ENCODE measurements around the gene NTMT1.
A peak's percentile ranks its signal among the peaks of the same experiment; 100 is the strongest.

Gene NTMT1

GRCh38 chr9:129667378-129667777 is 41.4 kb downstream of the NTMT1 start:
- peak overlapping the region; percentile 96 for H2BK15ac ChIP-seq (ENCODE audit: low read length)
- peak overlapping the region; percentile 10 for H3K4ac ChIP-seq (ENCODE audit: low read length)
- peak overlapping the region; percentile 98 for H2BK120ac ChIP-seq (ENCODE audit: low read depth, low read length)
- WGBS, 2 donors (ENCODE audit: extremely low coverage in 2 of 2, insufficient read length in 2 of 2, insufficient replicate concordance in 1 of 2), result no CpG with 5 or more reads among the region's 11 CpGs
- H3K4me2 ChIP-seq (ENCODE audit: insufficient read depth, low read length, poor library complexity, severe bottlenecking), result no peak overlapping the region
- H2AK5ac ChIP-seq (ENCODE audit: low read depth, low read length), result peak overlapping the region; percentile 99
- no peak overlapping the region for H3K23ac ChIP-seq (ENCODE audit: low read depth, low read length, poor library complexity)
- no peak overlapping the region for H3K27ac ChIP-seq (replicated peaks; ENCODE audit: low read length)
- no peaks in the 10 kb centered on the region for H3K36me3 ChIP-seq (replicated peaks in 1 of 2; ENCODE audit: control insufficient read depth in 2 of 2, insufficient read depth in 2 of 2, low read length in 2 of 2)
- H3K14ac ChIP-seq (ENCODE audit: low read length), result peak overlapping the region; percentile 63
- H4K8ac ChIP-seq (ENCODE audit: low read depth, low read length), result no peak overlapping the region
- H3K79me1 ChIP-seq (ENCODE audit: low read depth, low read length), result no peaks in the 10 kb centered on the region
- H3K18ac ChIP-seq (ENCODE audit: low read length), result peak overlapping the region; percentile 95
- H3K9me3 ChIP-seq (replicated peaks in 1 of 2; ENCODE audit: control insufficient read depth in 2 of 2, insufficient read depth in 1 of 2, low read depth in 1 of 2, low read length in 2 of 2), result no peaks in the 10 kb centered on the region
- peaks cover 7 to 18% of the 10 kb centered on the region in 2 donors for H3K4me1 ChIP-seq (ENCODE audit: control insufficient read depth in 2 of 2, insufficient read depth in 1 of 2, low read depth in 1 of 2, low read length in 2 of 2)
- H2BK12ac ChIP-seq (ENCODE audit: low read length), result peak overlapping the region; percentile 95
- DNase-seq (ENCODE audit: low spot score), result no peak
- peaks cover 0 to 80% (median 24%) of the 10 kb centered on the region in 3 experiments for H3K27me3 ChIP-seq (ENCODE audit: control insufficient read depth in 3 of 3, insufficient read depth in 3 of 3, low read depth in 1 of 3, low read length in 3 of 3)
- H2AFZ ChIP-seq (ENCODE audit: low read length), result no peak overlapping the region
- H3K9ac ChIP-seq (ENCODE audit: low read depth, low read length, poor library complexity), result peak overlapping the region; percentile 86
- peak overlapping the region; percentile 61 for H2BK5ac ChIP-seq (ENCODE audit: low read length)
- H3K4me3 ChIP-seq (ENCODE audit: low read length in 2 of 2), result no peak overlapping the region
- H4K91ac ChIP-seq (ENCODE audit: low read depth, low read length, poor library complexity), result no peak overlapping the region

- Histone ChIP-seq H3K36me3 (replicated peaks in 1 of 2; ENCODE audit: control insufficient read depth in 2 of 2, insufficient read depth in 2 of 2, low read length in 2 of 2) (no peaks in the 10 kb centered on the region), H3K27me3 (ENCODE audit: control insufficient read depth in 3 of 3, insufficient read depth in 3 of 3, low read depth in 1 of 3, low read length in 3 of 3) (peaks cover 0 to 80% (median 24%) of the 10 kb centered on the region in 3 experiments), H3K4me3 (ENCODE audit: low read length in 2 of 2) (no peak overlapping the region), H4K91ac (ENCODE audit: low read depth, low read length, poor library complexity) (no peak overlapping the region), H3K9me3 (replicated peaks in 1 of 2; ENCODE audit: control insufficient read depth in 2 of 2, insufficient read depth in 1 of 2, low read depth in 1 of 2, low read length in 2 of 2) (no peaks in the 10 kb centered on the region), H2BK15ac (ENCODE audit: low read length) (peak overlapping the region; percentile 96), H3K18ac (ENCODE audit: low read length) (peak overlapping the region; percentile 95), H2AFZ (ENCODE audit: low read length) (no peak overlapping the region), H3K4me1 (ENCODE audit: control insufficient read depth in 2 of 2, insufficient read depth in 1 of 2, low read depth in 1 of 2, low read length in 2 of 2) (peaks cover 7 to 18% of the 10 kb centered on the region in 2 donors), H4K8ac (ENCODE audit: low read depth, low read length) (no peak overlapping the region), H3K27ac (replicated peaks; ENCODE audit: low read length) (no peak overlapping the region), H3K9ac (ENCODE audit: low read depth, low read length, poor library complexity) (no peak overlapping the region), H2BK5ac (ENCODE audit: low read length) (no peak overlapping the region), H3K4me2 (ENCODE audit: insufficient read depth, low read length, poor library complexity, severe bottlenecking) (no peak overlapping the region), H3K79me1 (ENCODE audit: low read depth, low read length) (no peaks in the 10 kb centered on the region), H2BK12ac (ENCODE audit: low read length) (peak overlapping the region; percentile 81), H3K23ac (ENCODE audit: low read depth, low read length, poor library complexity) (no peak overlapping the region), H2BK120ac (ENCODE audit: low read depth, low read length) (peak overlapping the region; percentile 98), H3K4ac (ENCODE audit: low read length) (peak overlapping the region; percentile 10), H2AK5ac (ENCODE audit: low read depth, low read length) (peak overlapping the region; percentile 79), H3K14ac (ENCODE audit: low read length) (peak overlapping the region; percentile 95)
- no peak for DNase-seq (ENCODE audit: low spot score)
- WGBS, 2 donors (ENCODE audit: extremely low coverage in 2 of 2, insufficient read length in 2 of 2, insufficient replicate concordance in 1 of 2), result no CpG with 5 or more reads among the region's 9 CpGs
Observed at GRCh38 chr9:129667850-129668249, 41.9 kb downstream of the NTMT1 start.

- Histone ChIP-seq H3K9ac (ENCODE audit: low read depth, low read length, poor library complexity) (no peak overlapping the region), H3K14ac (ENCODE audit: low read length) (no peak overlapping the region), H4K8ac (ENCODE audit: low read depth, low read length) (no peak overlapping the region), H2BK120ac (ENCODE audit: low read depth, low read length) (no peak overlapping the region), H3K23ac (ENCODE audit: low read depth, low read length, poor library complexity) (no peak overlapping the region), H3K18ac (ENCODE audit: low read length) (no peak overlapping the region), H2BK5ac (ENCODE audit: low read length) (no peak overlapping the region), H3K4me2 (ENCODE audit: insufficient read depth, low read length, poor library complexity, severe bottlenecking) (no peak overlapping the region), H2AFZ (ENCODE audit: low read length) (peak overlapping the region; percentile 29), H3K79me1 (ENCODE audit: low read depth, low read length) (no peaks in the 10 kb centered on the region), H3K4me3 (ENCODE audit: low read length in 2 of 2) (no peak overlapping the region), H4K91ac (ENCODE audit: low read depth, low read length, poor library complexity) (no peak overlapping the region), H3K4me1 (ENCODE audit: control insufficient read depth in 2 of 2, insufficient read depth in 1 of 2, low read depth in 1 of 2, low read length in 2 of 2) (peaks cover 7 to 18% of the 10 kb centered on the region in 2 donors), H2BK15ac (ENCODE audit: low read length) (no peak overlapping the region), H3K27ac (replicated peaks; ENCODE audit: low read length) (no peak overlapping the region), H2AK5ac (ENCODE audit: low read depth, low read length) (no peak overlapping the region), H3K4ac (ENCODE audit: low read length) (no peak overlapping the region), H3K27me3 (ENCODE audit: control insufficient read depth in 3 of 3, insufficient read depth in 3 of 3, low read depth in 1 of 3, low read length in 3 of 3) (peaks cover 0 to 80% (median 15%) of the 10 kb centered on the region in 3 experiments), H2BK12ac (ENCODE audit: low read length) (no peak overlapping the region), H3K36me3 (replicated peaks in 1 of 2; ENCODE audit: control insufficient read depth in 2 of 2, insufficient read depth in 2 of 2, low read length in 2 of 2) (no peaks in the 10 kb centered on the region), H3K9me3 (replicated peaks in 1 of 2; ENCODE audit: control insufficient read depth in 2 of 2, insufficient read depth in 1 of 2, low read depth in 1 of 2, low read length in 2 of 2) (no peaks in the 10 kb centered on the region)
- no peak for DNase-seq (ENCODE audit: low spot score)
- WGBS, 2 donors (ENCODE audit: extremely low coverage in 2 of 2, insufficient read length in 2 of 2, insufficient replicate concordance in 1 of 2), result no CpG with 5 or more reads among the region's 17 CpGs
Observed at GRCh38 chr9:129669141-129669718, 43.3 kb downstream of the NTMT1 start.

GRCh38 chr9:129669946-129670345 is 44.0 kb downstream of the NTMT1 start:
- Histone ChIP-seq H2BK120ac (ENCODE audit: low read depth, low read length) (no peak overlapping the region), H2AFZ (ENCODE audit: low read length) (no peak overlapping the region), H2BK15ac (ENCODE audit: low read length) (no peak overlapping the region), H2BK12ac (ENCODE audit: low read length) (no peak overlapping the region), H3K36me3 (replicated peaks in 1 of 2; ENCODE audit: control insufficient read depth in 2 of 2, insufficient read depth in 2 of 2, low read length in 2 of 2) (no peaks in the 10 kb centered on the region), H3K27ac (replicated peaks; ENCODE audit: low read length) (no peak overlapping the region), H2BK5ac (ENCODE audit: low read length) (no peak overlapping the region), H4K8ac (ENCODE audit: low read depth, low read length) (no peak overlapping the region), H3K27me3 (ENCODE audit: control insufficient read depth in 3 of 3, insufficient read depth in 3 of 3, low read depth in 1 of 3, low read length in 3 of 3) (peaks cover 0 to 77% (median 9%) of the 10 kb centered on the region in 3 experiments), H3K9ac (ENCODE audit: low read depth, low read length, poor library complexity) (no peak overlapping the region), H2AK5ac (ENCODE audit: low read depth, low read length) (no peak overlapping the region), H3K4me3 (ENCODE audit: low read length in 2 of 2) (no peak overlapping the region), H3K4ac (ENCODE audit: low read length) (no peak overlapping the region), H3K79me1 (ENCODE audit: low read depth, low read length) (no peaks in the 10 kb centered on the region), H3K14ac (ENCODE audit: low read length) (no peak overlapping the region), H3K4me1 (ENCODE audit: control insufficient read depth in 2 of 2, insufficient read depth in 1 of 2, low read depth in 1 of 2, low read length in 2 of 2) (peaks cover 7 to 16% of the 10 kb centered on the region in 2 donors), H4K91ac (ENCODE audit: low read depth, low read length, poor library complexity) (no peak overlapping the region), H3K4me2 (ENCODE audit: insufficient read depth, low read length, poor library complexity, severe bottlenecking) (no peak overlapping the region), H3K23ac (ENCODE audit: low read depth, low read length, poor library complexity) (no peak overlapping the region), H3K9me3 (replicated peaks in 1 of 2; ENCODE audit: control insufficient read depth in 2 of 2, insufficient read depth in 1 of 2, low read depth in 1 of 2, low read length in 2 of 2) (no peaks in the 10 kb centered on the region), H3K18ac (ENCODE audit: low read length) (no peak overlapping the region)
- no CpG with 5 or more reads among the region's 13 CpGs for WGBS, 2 donors (ENCODE audit: extremely low coverage in 2 of 2, insufficient read length in 2 of 2, insufficient replicate concordance in 1 of 2)
- no peak for DNase-seq (ENCODE audit: low spot score)

Measured in neuronal stem cell (in vitro differentiated cells).